ENCODE data around the gene C1orf105. TPM values are rescaled to one million over a fixed set of nuclear protein-coding genes. Genes with fewer than 3 reads are reported as not detected.
A peak's percentile ranks its signal among the peaks of the same experiment; 100 is the strongest.

Gene C1orf105
- total and polyA plus RNA-seq, 2 of the 13 experiments (the other 11 are each of a cell fraction or from before 2014, with no cell fraction given) = 0.15 to 0.45 TPM

GRCh38 chr1:172449585-172450523 is 29.4 kb downstream of the C1orf105 start (continued):
- TF ChIP-seq ZNF331 (CRISPR knock-in tag; IDR thresholded peaks at IDR 0.05) (peak; percentile 66), CAMTA2 (CRISPR knock-in tag; IDR thresholded peaks at IDR 0.05; ENCODE audit: borderline replicate concordance) (peak; percentile 29; the same call in 1 of the 2 replicates), ISX (CRISPR knock-in tag; conservative IDR thresholded peaks at IDR 0.05) (no peak), CSRNP1 (CRISPR knock-in tag; IDR thresholded peaks at IDR 0.05) (peak; percentile 52; the same call in 1 of the 2 replicates), ZNF136 (CRISPR knock-in tag; IDR thresholded peaks at IDR 0.05; ENCODE audit: low read depth) (no peak), TBL1XR1 (IDR thresholded peaks at IDR 0.05; ENCODE audit: borderline replicate concordance, low read length, partially characterized antibody) (no peak), GZF1 (CRISPR knock-in tag; IDR thresholded peaks at IDR 0.05) (no peak; the same call in 1 of the 2 replicates), KDM2A (CRISPR knock-in tag; IDR thresholded peaks at IDR 0.05; ENCODE audit: borderline replicate concordance, low read depth) (peak; percentile 61), SRY (CRISPR knock-in tag; IDR thresholded peaks at IDR 0.05) (no peak), ZBTB39 (CRISPR knock-in tag; IDR thresholded peaks at IDR 0.05) (no peak), AKNA (CRISPR knock-in tag; IDR thresholded peaks at IDR 0.05; ENCODE audit: borderline replicate concordance) (no peak), YEATS2 (CRISPR knock-in tag; IDR thresholded peaks at IDR 0.05; ENCODE audit: borderline replicate concordance) (peak; percentile 50; the same call in 1 of the 2 replicates), MLXIP (CRISPR knock-in tag; IDR thresholded peaks at IDR 0.05; ENCODE audit: borderline replicate concordance) (no peak), ZNF3 (CRISPR knock-in tag; IDR thresholded peaks at IDR 0.05) (no peak), ZNF816 (CRISPR knock-in tag; IDR thresholded peaks at IDR 0.05; ENCODE audit: borderline replicate concordance) (peak; percentile 41; the same call in 1 of the 2 replicates), ZMAT3 (CRISPR knock-in tag; conservative IDR thresholded peaks at IDR 0.05) (0 out of 2 replicates have a peak, but pooled peaks have one; percentile 32)

Data from HepG2 (cell line).